HG02885 (cell line): ENCODE measurements around the gene LY6G5C.

Experiments used
- ATAC-seq: cut with Tn5 transposase; IDR thresholded peaks from one replicate; pipeline ENCODE4 v1.9.1; 2021; ENCODE audit warnings: mild to moderate bottlenecking; ENCODE audit not compliant: unreplicated experiment, poor library complexity

LY6G5C gene

GRCh38 chr6:31692353-31692752 lies 11.5 kb upstream of the LY6G5C start:
- no peak for ATAC-seq

- ATAC-seq, result no peak
Measured at GRCh38 chr6:31691564-31692108, 10.8 kb upstream of the LY6G5C start.

GRCh38 chr6:31691078-31691463 lies 10.2 kb upstream of the LY6G5C start:
- no peak for ATAC-seq

- ATAC-seq, result no peak
Measured at GRCh38 chr6:31690231-31691077, 9.6 kb upstream of the LY6G5C start.

- ATAC-seq, result no peak
Measured at GRCh38 chr6:31689249-31690110, 8.6 kb upstream of the LY6G5C start.

GRCh38 chr6:31687860-31688693 lies 7.2 kb upstream of the LY6G5C start:
- no peak for ATAC-seq

- no peak for ATAC-seq
Measured at GRCh38 chr6:31687321-31687720, 6.5 kb upstream of the LY6G5C start.

- no peak for ATAC-seq
Measured at GRCh38 chr6:31686483-31686882, 5.6 kb upstream of the LY6G5C start.

- no peak for ATAC-seq
Measured at GRCh38 chr6:31683591-31683990, 2.7 kb upstream of the LY6G5C start.

GRCh38 chr6:31681135-31681671 lies 336 bp upstream of the LY6G5C start:
- no peak for ATAC-seq

- ATAC-seq, result no peak
Measured at GRCh38 chr6:31677955-31678354, 2.9 kb downstream of the LY6G5C start.

- no peak for ATAC-seq
Measured at GRCh38 chr6:31676904-31677303, 4.0 kb downstream of the LY6G5C start.

- no peak for ATAC-seq
Measured at GRCh38 chr6:31676322-31676903, 4.5 kb downstream of the LY6G5C start.

- ATAC-seq, result no peak
Measured at GRCh38 chr6:31669676-31670075, 11.2 kb downstream of the LY6G5C start, which contains the start of gene LY6G5B. Gene LY6G5B, plus strand, starts transcription at chr6:31669976. Its CDS starts 975 bp downstream, at chr6:31670951.

- no peak for ATAC-seq
Measured at GRCh38 chr6:31666337-31666965, 14.4 kb downstream of the LY6G5C start.

GRCh38 chr6:31665501-31666336 lies 15.1 kb downstream of the LY6G5C start, which contains the start of gene CSNK2B:
Gene CSNK2B, plus strand, starts transcription at chr6:31666080. Its CDS starts 752 bp downstream, at chr6:31666832.
- peak; percentile 84 for ATAC-seq

GRCh38 chr6:31664790-31665500 lies 15.9 kb downstream of the LY6G5C start, which contains the start of gene GPANK1:
Gene GPANK1, minus strand, starts transcription at chr6:31664997. Its CDS starts 519 bp downstream, at chr6:31664478.
- ATAC-seq, result peak; percentile 34
